GM12864 (cell line): Measurements from ENCODE around the gene DTNB.

Experiments
- DNase-seq: peaks from one replicate; pipeline ENCODE4 v3.0.0-alpha.2; 2011; ENCODE audit warnings: low read depth
- H3K4me3 ChIP-seq: 2 replicates; pipeline ENCODE4 v1.5.1; 2011; ENCODE audit warnings: mild to moderate bottlenecking, low read depth, low read length, control low read depth
- TF ChIP-seq, protein P1 (sequence below): IDR thresholded peaks from 2 replicates; pipeline ENCODE4 v1.5.1; 2011; ENCODE audit warnings: low read depth, mild to moderate bottlenecking, moderate library complexity, low read length, control low read depth, inconsistent platforms; ENCODE audit errors: missing control alignments

Gene DTNB

DNA sequence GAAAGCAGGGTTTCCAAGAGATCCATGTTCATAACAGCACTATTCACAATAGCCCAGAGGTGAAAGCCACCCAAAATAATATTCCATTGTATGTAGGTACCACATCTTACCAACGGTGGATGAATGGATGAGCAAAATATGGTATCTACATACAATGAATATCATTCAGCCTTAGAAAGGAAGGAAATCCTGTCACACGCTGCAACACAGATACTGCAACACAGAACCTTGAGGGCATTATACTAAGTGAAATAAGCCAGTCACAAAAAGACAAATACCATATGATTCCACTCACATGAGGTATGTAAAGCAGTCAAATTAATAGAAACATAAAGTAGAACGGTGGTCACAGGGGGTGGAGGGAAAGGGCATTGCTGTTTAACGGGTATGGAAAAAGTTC is 155.7 kb downstream of the DTNB start:
- H3K4me3 ChIP-seq, result no peak overlapping the region
- TF ChIP-seq, protein P1, sequence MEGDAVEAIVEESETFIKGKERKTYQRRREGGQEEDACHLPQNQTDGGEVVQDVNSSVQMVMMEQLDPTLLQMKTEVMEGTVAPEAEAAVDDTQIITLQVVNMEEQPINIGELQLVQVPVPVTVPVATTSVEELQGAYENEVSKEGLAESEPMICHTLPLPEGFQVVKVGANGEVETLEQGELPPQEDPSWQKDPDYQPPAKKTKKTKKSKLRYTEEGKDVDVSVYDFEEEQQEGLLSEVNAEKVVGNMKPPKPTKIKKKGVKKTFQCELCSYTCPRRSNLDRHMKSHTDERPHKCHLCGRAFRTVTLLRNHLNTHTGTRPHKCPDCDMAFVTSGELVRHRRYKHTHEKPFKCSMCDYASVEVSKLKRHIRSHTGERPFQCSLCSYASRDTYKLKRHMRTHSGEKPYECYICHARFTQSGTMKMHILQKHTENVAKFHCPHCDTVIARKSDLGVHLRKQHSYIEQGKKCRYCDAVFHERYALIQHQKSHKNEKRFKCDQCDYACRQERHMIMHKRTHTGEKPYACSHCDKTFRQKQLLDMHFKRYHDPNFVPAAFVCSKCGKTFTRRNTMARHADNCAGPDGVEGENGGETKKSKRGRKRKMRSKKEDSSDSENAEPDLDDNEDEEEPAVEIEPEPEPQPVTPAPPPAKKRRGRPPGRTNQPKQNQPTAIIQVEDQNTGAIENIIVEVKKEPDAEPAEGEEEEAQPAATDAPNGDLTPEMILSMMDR, result no peak
- no peak for DNase-seq

DNA sequence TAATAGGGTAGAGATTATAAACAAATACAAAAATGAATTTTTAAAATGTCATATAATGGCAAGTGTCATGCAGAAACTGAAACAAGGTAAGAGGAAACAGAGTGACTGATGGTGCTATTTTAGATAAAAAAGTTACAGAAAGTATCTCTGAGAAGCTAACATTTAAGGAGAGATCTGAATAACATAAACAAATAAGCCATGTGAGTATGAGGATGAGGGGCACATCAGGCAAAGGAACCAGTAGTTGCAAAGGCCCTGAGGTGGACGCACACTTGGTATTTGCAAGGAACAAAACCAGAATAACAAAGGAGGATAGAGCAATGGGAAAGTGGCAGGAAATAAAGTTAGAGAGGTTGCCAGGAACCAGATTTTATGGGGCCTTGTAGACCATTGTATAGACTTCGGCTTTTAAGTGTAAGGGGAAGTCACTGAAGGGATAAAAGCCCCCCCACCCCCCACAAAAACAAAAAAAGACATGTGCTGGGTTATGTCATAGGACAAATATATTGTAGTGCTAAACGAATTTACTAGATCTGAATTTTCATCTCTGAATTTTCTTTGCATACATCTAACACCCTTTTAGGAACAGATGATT is 159.2 kb downstream of the DTNB start:
- TF ChIP-seq, protein P1, result no peak
- no peak overlapping the region for H3K4me3 ChIP-seq

DNA sequence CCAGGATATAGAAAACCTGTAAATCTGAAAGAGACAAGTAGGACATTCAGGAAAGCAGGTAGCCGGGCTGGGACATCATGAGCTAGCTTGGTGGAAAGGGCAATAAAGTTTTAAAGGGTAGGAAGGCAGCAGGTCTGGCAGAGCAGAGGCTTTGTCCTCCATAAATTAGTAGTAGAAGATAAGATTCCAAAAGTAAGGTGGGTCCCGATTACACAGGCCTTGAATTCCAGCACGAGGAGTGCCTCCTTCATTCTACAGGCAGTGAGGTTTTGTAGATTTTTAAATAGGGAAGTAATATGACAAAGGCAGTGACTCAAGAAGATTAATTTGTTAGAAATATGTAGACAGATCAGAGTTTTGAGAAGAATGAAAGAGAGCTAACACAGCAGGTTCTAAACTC is 160.7 kb downstream of the DTNB start:
- H3K4me3 ChIP-seq, result no peak overlapping the region
- TF ChIP-seq, protein P1, result no peak
- DNase-seq, result no peak

More for the DNA sequence above, 159.2 kb downstream of the DTNB start:
- DNase-seq, result no peak

DNA sequence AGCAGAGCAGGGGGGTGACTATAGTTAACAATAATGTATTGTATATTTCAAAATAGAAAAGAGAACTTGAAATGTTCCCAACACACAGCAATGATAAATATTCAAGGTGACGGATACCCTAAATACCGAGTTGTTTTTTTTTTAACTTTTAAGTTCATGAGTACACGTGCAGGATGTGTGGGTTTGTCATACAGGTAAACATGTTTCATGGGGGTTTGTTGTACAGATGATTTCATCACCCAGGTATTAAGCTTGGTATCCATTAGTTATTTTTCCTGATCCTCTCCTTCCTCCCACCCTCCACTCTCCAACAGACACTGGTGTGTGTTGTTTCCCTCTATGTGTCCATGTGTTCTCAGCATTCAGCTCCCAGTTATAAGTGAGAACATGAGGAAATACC is 167.2 kb downstream of the DTNB start:
- TF ChIP-seq, protein P1, result no peak
- H3K4me3 ChIP-seq, result no peak overlapping the region
- DNase-seq, result no peak

DNA sequence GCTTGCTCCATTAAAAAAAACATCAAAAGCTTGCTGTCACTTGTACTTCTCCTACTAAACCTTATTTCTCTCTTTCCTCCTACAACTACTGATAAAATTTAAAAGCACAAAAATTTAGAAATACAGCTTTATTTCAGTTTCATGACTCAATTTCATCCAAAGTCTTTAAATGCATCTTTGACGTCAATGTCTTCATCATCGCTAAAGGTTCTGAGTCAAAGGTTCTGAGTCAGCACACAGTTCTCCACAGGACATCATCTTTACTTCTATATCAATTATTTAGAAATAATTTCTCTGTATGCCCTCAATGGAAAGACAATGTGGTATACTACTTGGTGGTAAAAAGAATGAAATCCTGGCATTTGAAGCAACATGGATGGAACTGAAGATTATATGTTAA is 167.8 kb downstream of the DTNB start:
- no peak overlapping the region for H3K4me3 ChIP-seq
- DNase-seq, result no peak
- TF ChIP-seq, protein P1, result no peak

DNA sequence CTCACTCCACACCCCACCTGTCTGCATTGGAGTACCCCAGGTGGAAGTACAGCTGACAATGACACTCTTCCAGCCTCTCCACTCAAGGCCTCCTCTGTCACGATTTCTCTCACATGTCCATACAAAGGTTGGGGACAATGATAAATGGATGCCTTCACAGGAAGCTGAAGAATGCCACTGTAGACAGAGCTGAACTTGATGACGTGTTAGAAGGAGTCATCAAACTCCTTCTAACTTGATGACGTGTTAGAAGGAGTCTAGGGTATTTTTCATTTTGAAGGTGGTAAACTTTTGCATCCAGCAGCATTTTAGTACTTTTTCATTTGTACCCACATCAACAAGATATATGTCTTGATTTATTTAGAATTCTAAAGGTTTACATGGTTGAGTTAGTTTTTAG is 168.2 kb downstream of the DTNB start:
- DNase-seq, result no peak
- H3K4me3 ChIP-seq, result no peak overlapping the region
- TF ChIP-seq, protein P1, result no peak

DNA sequence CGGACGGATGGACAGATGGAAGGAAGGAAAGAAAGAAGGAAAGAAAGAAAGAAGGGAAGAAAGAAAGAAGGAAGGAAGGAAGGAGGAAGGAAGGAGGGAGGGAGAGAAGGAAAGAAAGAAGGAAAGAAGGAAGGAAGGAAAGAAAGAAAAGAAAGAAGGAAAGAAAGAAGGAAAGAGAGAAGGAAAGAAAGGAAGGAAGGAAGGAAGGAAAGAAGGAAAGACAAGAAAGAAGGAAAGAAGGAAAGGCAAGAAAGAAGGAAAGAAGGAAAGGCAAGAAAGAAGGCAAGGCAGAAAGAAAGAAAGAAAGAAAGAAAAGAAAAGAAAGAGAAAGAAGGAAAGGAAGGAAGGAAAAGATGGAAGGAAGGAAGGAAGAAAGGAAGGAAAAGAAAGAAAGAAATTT is 169.1 kb downstream of the DTNB start:
- H3K4me3 ChIP-seq, result no peak overlapping the region
- no peak for DNase-seq
- TF ChIP-seq, protein P1, result no peak
